Stimulated activated CD4-positive, alpha-beta T cell treated with anti-CD3 and anti-CD28 coated beads, Interleukin-12 subunit alpha, Interleukin-12 subunit beta, amount 100 ng/mL, for 48 hours (primary cell): ENCODE data around the gene SPATA45.
"Not testable (repeated sequence)": the region's sequence is repeated elsewhere in the genome, so short reads cannot be mapped to it uniquely, and the experiment has no call there.

ENCODE experiments used
- DNase-seq, 3 donors: peaks; one replicate each; pipeline ENCODE4 v3.0.0-alpha.2; 2020; ENCODE audit warnings: low read depth in 2 of 3, low spot score in 1 of 3

The SPATA45 gene

GRCh38 chr1:212847549-212847948 is at the start of gene SPATA45:
SPATA45 (minus strand) TSS chr1:212847649; CDS start chr1:212836149, 11,500 bp downstream.
- DNase-seq = no peak

- no peak for DNase-seq
Observed at GRCh38 chr1:212892108-212892507, 44.7 kb upstream of the SPATA45 start.

GRCh38 chr1:212884592-212884991 is 37.1 kb upstream of the SPATA45 start:
- DNase-seq = no peak

- no peak for DNase-seq
Observed at GRCh38 chr1:212879947-212880690, 32.7 kb upstream of the SPATA45 start.

GRCh38 chr1:212878418-212878817 is 31.0 kb upstream of the SPATA45 start:
- no peak for DNase-seq

GRCh38 chr1:212873518-212873917 is 26.1 kb upstream of the SPATA45 start:
- DNase-seq = no peak

GRCh38 chr1:212871976-212872375 is 24.5 kb upstream of the SPATA45 start:
- DNase-seq = no peak

- no peak for DNase-seq
Observed at GRCh38 chr1:212867192-212867591, 19.7 kb upstream of the SPATA45 start.

- DNase-seq = no peak
Observed at GRCh38 chr1:212864201-212864600, 16.8 kb upstream of the SPATA45 start.

GRCh38 chr1:212863345-212863744 is 15.9 kb upstream of the SPATA45 start:
- DNase-seq = not testable (repeated sequence)

- DNase-seq = no peak
Observed at GRCh38 chr1:212862111-212862690, 14.8 kb upstream of the SPATA45 start.

- DNase-seq = no peak
Observed at GRCh38 chr1:212860713-212861581, 13.5 kb upstream of the SPATA45 start.

GRCh38 chr1:212858461-212859265 is 11.2 kb upstream of the SPATA45 start:
- DNase-seq = peak in 1 of 3 donors; percentile 5

- DNase-seq = peak; percentile 88 to 94 (median 92)
Observed at GRCh38 chr1:212857992-212858460, 10.6 kb upstream of the SPATA45 start, which contains the start of gene FLVCR1. FLVCR1 (plus strand) TSS chr1:212858275; CDS start chr1:212858453, 178 bp downstream.

GRCh38 chr1:212856755-212857154 is 9.3 kb upstream of the SPATA45 start:
- no peak for DNase-seq

GRCh38 chr1:212853658-212854057 is 6.2 kb upstream of the SPATA45 start:
- DNase-seq = no peak

GRCh38 chr1:212852105-212852688 is 4.7 kb upstream of the SPATA45 start:
- no peak for DNase-seq

GRCh38 chr1:212844521-212844920 is 2.9 kb downstream of the SPATA45 start:
- DNase-seq = not testable (repeated sequence)

GRCh38 chr1:212838145-212838544 is 9.3 kb downstream of the SPATA45 start:
- DNase-seq = no peak
